Tibial artery (tissue), 4 donors: ENCODE results near the gene LRRK2.

Experiments
- DNase-seq, 2 donors: peaks; one replicate each; pipeline ENCODE4 v3.0.0-alpha.2; 2019
- H3K27ac ChIP-seq, 2 donors: fragments of 200-600 bp; sonication (generic) in 1 of 2; 1 replicate in 1 of 2; 2 replicates in 1 of 2; pipeline ENCODE4 v1.5.1; 2018 to 2019; ENCODE audit warnings: mild to moderate bottlenecking in 1 of 2
- H3K27me3 ChIP-seq, 2 donors: fragments of 200-600 bp; sonication (generic) in 1 of 2; one replicate each; pipeline versions ENCODE4 v1.5.1 to v1.6.0; 2016 to 2019
- H3K36me3 ChIP-seq, 3 donors: fragments of 200-600 bp; sonication (generic) in 2 of 3; one replicate each; pipeline ENCODE4 v1.5.1; 2016 to 2019; ENCODE audit warnings: mild to moderate bottlenecking in 2 of 3
- H3K4me1 ChIP-seq, 4 donors: fragments of 200-600 bp; sonication (generic) in 2 of 4; 1 replicate in 3 of 4; 2 replicates in 1 of 4; pipeline ENCODE4 v1.5.1; 2016 to 2019
- H3K4me3 ChIP-seq, 2 donors: fragments of 200-600 bp; sonication (generic) in 1 of 2; 1 replicate in 1 of 2; 2 replicates in 1 of 2; pipeline ENCODE4 v1.5.1; 2018 to 2019; ENCODE audit warnings: mild to moderate bottlenecking in 2 of 2
- H3K9me3 ChIP-seq, 3 donors: fragments of 200-600 bp; sonication (generic) in 1 of 3; one replicate each; pipeline ENCODE4 v1.5.1; 2016 to 2019
- intact Hi-C: fragments of 100-400 bp; cut with DNase I; formaldehyde crosslinking; loops from one replicate; pipeline ENCODE4 v1.15.0; 2023; ENCODE audit warnings: low total_unique reads
- TF ChIP-seq, protein P1 (sequence below), 2 experiments: fragments of 200-600 bp in 1 of 2; fragments of 450-650 bp in 1 of 2; IDR thresholded peaks; one replicate each; pipeline ENCODE4 v1.5.1; 2017 to 2019; ENCODE audit warnings: antibody characterized with exemption in 2 of 2, mild to moderate bottlenecking in 1 of 2, moderate library complexity in 1 of 2

The LRRK2 gene

DNA sequence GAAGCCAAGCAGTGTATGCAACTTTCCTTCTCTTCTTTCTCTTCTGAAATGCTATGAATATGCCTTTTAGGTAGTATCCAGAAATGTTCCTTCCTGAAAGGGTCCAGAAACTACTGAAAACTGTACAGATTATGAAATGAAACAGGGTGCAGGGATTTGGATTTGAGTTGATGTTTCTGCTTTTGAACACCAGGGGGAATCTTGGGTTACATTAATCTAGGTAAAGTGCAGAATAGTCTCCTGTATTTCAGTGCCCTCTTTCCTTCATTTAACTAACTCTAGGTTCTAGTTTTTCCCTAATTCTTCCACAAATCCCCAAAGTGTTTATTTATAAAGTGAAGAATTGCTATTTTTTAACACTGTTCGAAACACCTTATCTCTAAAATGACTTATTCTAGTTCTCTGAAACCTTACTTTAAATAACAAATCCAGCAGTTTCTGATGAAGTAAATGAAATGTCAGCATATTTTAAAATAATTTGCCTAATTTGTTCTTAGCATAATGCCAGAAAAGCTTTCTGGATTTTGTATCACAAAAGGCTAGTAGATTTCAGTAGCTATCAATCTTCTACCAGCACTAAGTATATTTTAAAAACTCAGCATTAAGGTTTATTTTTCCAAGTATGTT lies 111.9 kb downstream of the LRRK2 start:
- H3K27ac ChIP-seq, result no peak overlapping the region
- DNase-seq, result no peak
- H3K36me3 ChIP-seq, result peaks cover 23 to 48% (median 41%) of the 10 kb centered on the region in 3 donors
- intact Hi-C loops, result no loop called here
- TF ChIP-seq, protein P1, sequence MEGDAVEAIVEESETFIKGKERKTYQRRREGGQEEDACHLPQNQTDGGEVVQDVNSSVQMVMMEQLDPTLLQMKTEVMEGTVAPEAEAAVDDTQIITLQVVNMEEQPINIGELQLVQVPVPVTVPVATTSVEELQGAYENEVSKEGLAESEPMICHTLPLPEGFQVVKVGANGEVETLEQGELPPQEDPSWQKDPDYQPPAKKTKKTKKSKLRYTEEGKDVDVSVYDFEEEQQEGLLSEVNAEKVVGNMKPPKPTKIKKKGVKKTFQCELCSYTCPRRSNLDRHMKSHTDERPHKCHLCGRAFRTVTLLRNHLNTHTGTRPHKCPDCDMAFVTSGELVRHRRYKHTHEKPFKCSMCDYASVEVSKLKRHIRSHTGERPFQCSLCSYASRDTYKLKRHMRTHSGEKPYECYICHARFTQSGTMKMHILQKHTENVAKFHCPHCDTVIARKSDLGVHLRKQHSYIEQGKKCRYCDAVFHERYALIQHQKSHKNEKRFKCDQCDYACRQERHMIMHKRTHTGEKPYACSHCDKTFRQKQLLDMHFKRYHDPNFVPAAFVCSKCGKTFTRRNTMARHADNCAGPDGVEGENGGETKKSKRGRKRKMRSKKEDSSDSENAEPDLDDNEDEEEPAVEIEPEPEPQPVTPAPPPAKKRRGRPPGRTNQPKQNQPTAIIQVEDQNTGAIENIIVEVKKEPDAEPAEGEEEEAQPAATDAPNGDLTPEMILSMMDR (IDR thresholded peaks at IDR 0.05), result peak; percentile 32 to 41
- H3K4me3 ChIP-seq, result no peak overlapping the region
- no peaks in the 10 kb centered on the region for H3K27me3 ChIP-seq
- peaks cover 0 to 7% (median 2%) of the 10 kb centered on the region in 4 donors for H3K4me1 ChIP-seq
- no peaks in the 10 kb centered on the region for H3K9me3 ChIP-seq

DNA sequence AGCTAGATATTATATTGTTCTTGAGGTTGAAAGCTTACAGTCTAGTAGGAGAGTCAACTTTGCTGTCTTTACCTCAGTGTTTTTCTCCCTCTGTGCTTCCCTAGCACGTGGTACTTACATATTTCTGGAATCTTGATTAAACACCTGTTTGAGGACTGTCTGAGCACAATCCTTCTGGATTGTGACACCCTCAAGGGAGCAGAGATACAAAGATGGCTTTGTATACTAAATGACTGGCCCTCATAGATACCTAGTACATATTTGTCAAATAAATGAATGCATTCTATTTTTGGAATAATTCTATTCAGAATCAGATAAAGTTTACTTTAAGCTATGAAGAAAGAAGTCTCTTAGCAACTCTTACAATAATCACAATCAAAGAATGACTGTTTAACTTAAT lies 113.3 kb downstream of the LRRK2 start:
- Histone ChIP-seq H3K36me3 (peaks cover 24 to 47% (median 38%) of the 10 kb centered on the region in 3 donors), H3K4me3 (no peak overlapping the region), H3K27me3 (no peaks in the 10 kb centered on the region), H3K4me1 (peaks cover 0 to 7% (median 2%) of the 10 kb centered on the region in 4 donors), H3K9me3 (no peaks in the 10 kb centered on the region), H3K27ac (no peak overlapping the region)
- intact Hi-C loops, result no loop called here
- DNase-seq, result no peak
- TF ChIP-seq, protein P1 (IDR thresholded peaks at IDR 0.05), result no peak

DNA sequence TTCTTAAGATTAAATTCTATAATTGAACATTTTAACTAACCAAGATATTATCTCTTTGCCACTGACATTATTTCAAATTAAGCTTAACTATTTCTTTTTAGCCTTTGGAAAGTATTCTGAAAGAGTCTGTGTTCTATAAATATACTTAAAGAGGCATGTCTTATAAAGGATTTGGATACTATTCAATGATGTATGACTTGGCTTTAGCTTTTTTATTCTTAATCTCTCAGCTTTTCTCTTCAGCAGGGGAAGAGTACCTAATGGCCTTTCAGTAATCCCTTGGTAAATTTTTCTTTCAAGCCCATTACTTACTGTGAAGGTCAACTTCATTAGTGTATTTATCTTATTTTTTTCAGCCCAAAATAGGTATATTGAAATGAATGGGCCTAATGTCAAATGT lies 113.8 kb downstream of the LRRK2 start:
- intact Hi-C loops, result no loop called here
- Histone ChIP-seq H3K27ac (no peak overlapping the region), H3K4me1 (peaks cover 0 to 7% (median 2%) of the 10 kb centered on the region in 4 donors), H3K4me3 (no peak overlapping the region), H3K36me3 (peaks cover 18 to 51% (median 32%) of the 10 kb centered on the region in 3 donors), H3K27me3 (no peaks in the 10 kb centered on the region), H3K9me3 (no peaks in the 10 kb centered on the region)
- DNase-seq, result no peak
- TF ChIP-seq, protein P1 (IDR thresholded peaks at IDR 0.05), result no peak

DNA sequence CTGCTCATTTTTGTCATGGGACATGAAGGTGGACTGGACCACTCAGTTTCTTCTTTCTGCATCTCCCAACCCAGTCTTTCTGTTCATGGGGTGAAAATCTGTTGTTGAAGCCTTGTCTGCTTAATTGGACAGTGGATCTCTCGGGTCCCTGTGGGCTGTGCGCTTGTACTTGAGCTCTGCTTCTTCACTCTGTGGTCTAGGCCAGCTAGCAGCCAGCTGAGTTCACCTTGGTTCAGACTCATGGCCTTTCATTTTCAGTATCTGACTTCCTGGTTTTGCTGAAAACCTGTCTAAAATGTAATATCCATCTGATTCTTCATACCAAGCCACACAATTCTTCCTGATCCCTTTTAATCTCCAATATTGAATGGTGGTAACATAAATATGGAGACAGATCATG lies 117.2 kb downstream of the LRRK2 start:
- no peaks in the 10 kb centered on the region for H3K4me1 ChIP-seq
- no peak overlapping the region for H3K27ac ChIP-seq
- no peak for DNase-seq
- H3K27me3 ChIP-seq, result no peaks in the 10 kb centered on the region
- no peaks in the 10 kb centered on the region for H3K9me3 ChIP-seq
- TF ChIP-seq, protein P1 (IDR thresholded peaks at IDR 0.05), result no peak
- H3K36me3 ChIP-seq, result peaks cover 13 to 39% (median 18%) of the 10 kb centered on the region in 3 donors
- intact Hi-C loops, result no loop called here
- H3K4me3 ChIP-seq, result no peak overlapping the region

DNA sequence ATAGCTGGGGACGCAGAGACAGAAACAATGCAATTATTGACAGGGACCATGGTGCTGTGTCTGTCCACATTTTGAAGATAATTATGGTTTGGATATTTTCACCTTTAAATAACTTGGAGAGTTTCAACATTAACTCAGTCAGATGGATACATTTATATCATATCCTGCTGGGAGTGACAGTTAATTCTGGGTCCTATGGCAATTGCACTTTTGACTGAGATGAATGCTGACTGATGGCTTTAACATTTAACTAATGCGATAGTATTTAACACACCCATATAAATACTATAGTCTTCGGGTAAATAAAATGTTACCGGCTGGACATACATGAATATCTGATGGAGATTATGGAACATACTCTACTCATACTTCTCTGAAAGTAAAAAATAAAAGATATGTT lies 118.3 kb downstream of the LRRK2 start:
- H3K27me3 ChIP-seq, result no peaks in the 10 kb centered on the region
- H3K27ac ChIP-seq, result no peak overlapping the region
- no peaks in the 10 kb centered on the region for H3K4me1 ChIP-seq
- intact Hi-C loops, result no loop called here
- peaks cover 13 to 41% (median 22%) of the 10 kb centered on the region in 3 donors for H3K36me3 ChIP-seq
- TF ChIP-seq, protein P1 (IDR thresholded peaks at IDR 0.05), result no peak
- DNase-seq, result no peak
- H3K9me3 ChIP-seq, result no peaks in the 10 kb centered on the region
- H3K4me3 ChIP-seq, result no peak overlapping the region
